Nephron (organoid): ENCODE results near the gene KBTBD13.

Experiments
- H3K27ac Mint-ChIP-seq, 3 experiments: 2 replicates each; pipeline ENCODE4 v1.8.0; 2020; ENCODE audit warnings: mixed read lengths in 3 of 3, mild to moderate bottlenecking in 2 of 3, moderate library complexity in 1 of 3
- H3K27me3 Mint-ChIP-seq: 2 replicates; pipeline ENCODE4 v1.8.0; 2021; ENCODE audit warnings: low read depth, mild to moderate bottlenecking, moderate library complexity, mixed read lengths
- H3K36me3 Mint-ChIP-seq: 2 replicates; pipeline ENCODE4 v1.8.0; 2020; ENCODE audit warnings: low read depth, mixed read lengths
- H3K4me1 Mint-ChIP-seq: 2 replicates; pipeline ENCODE4 v1.8.0; 2020; ENCODE audit warnings: mixed read lengths
- H3K4me3 Mint-ChIP-seq, 3 experiments: 2 replicates each; pipeline ENCODE4 v1.8.0; 2020; ENCODE audit warnings: mild to moderate bottlenecking in 3 of 3, mixed read lengths in 3 of 3, moderate library complexity in 2 of 3
- H3K9me3 Mint-ChIP-seq: 2 replicates; pipeline ENCODE4 v1.8.0; 2020; ENCODE audit warnings: mixed read lengths
- TF ChIP-seq, protein P1 (sequence below), 3 experiments: fragments of 200-600 bp; sonication (generic); IDR thresholded peaks; one replicate each; pipeline ENCODE4 v1.5.0; 2021; ENCODE audit warnings: antibody characterized with exemption in 3 of 3; ENCODE audit not compliant: unreplicated experiment in 3 of 3

The KBTBD13 gene

DNA sequence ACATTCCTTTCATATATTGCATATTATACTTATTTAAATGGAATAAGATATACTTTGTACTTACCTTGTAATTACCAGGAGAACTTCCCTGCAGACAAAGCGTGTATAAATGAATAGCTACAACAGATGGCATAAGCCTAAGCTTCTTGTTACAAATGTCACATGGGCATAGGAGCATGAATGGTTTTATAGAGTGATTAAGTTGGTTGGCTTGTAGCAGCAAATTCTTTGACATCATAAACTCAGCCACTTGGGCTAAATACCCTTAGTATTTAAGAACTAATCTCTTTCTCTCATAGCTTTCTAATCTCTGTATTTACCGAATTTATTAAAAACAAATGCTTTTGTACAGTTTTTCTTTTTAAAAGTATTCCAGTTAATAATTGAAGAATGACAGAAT lies 38.5 kb downstream of the KBTBD13 start, which contains the start of gene UBAP1L:
Gene UBAP1L, minus strand, starts transcription at position 115 of the 400 bp plus-strand sequence. CDS start 8,985 bp downstream, outside the sequence.
- Mint-ChIP-seq H3K9me3 (no peaks in the 10 kb centered on the region), H3K4me3 (peak within 1 kb of the TSS in 1 of 3 experiments; percentile 59), H3K36me3 (peaks cover 65% of the 10 kb centered on the region), H3K27me3 (no peaks in the 10 kb centered on the region), H3K27ac (peak within 1 kb of the TSS; percentile 32 to 79 (median 54)), H3K4me1 (peaks cover 16% of the 10 kb centered on the region)
- TF ChIP-seq, protein P1, sequence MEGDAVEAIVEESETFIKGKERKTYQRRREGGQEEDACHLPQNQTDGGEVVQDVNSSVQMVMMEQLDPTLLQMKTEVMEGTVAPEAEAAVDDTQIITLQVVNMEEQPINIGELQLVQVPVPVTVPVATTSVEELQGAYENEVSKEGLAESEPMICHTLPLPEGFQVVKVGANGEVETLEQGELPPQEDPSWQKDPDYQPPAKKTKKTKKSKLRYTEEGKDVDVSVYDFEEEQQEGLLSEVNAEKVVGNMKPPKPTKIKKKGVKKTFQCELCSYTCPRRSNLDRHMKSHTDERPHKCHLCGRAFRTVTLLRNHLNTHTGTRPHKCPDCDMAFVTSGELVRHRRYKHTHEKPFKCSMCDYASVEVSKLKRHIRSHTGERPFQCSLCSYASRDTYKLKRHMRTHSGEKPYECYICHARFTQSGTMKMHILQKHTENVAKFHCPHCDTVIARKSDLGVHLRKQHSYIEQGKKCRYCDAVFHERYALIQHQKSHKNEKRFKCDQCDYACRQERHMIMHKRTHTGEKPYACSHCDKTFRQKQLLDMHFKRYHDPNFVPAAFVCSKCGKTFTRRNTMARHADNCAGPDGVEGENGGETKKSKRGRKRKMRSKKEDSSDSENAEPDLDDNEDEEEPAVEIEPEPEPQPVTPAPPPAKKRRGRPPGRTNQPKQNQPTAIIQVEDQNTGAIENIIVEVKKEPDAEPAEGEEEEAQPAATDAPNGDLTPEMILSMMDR (IDR thresholded peaks at IDR 0.05; ENCODE audit: unreplicated experiment in 3 of 3): no peak

- Mint-ChIP-seq H3K4me1 (peaks cover 16% of the 10 kb centered on the region), H3K36me3 (peaks cover 65% of the 10 kb centered on the region), H3K9me3 (no peaks in the 10 kb centered on the region), H3K27me3 (no peaks in the 10 kb centered on the region), H3K4me3 (peak overlapping the region in 1 of 3 experiments; percentile 59), H3K27ac (peak overlapping the region; percentile 32 to 79 (median 54))
- TF ChIP-seq, protein P1 (IDR thresholded peaks at IDR 0.05; ENCODE audit: unreplicated experiment in 3 of 3): no peak
Measured at GRCh38 chr15:65115542-65115941, 39.0 kb downstream of the KBTBD13 start.
